HG03575 (cell line): Measurements from ENCODE around the gene IQCN.

ENCODE experiments used
- ATAC-seq: cut with Tn5 transposase; IDR thresholded peaks from one replicate; pipeline ENCODE4 v1.9.1; 2021; ENCODE audit not compliant: unreplicated experiment, insufficient number of reproducible peaks, low FRiP score; ENCODE audit errors: extremely low read depth

IQCN gene

DNA sequence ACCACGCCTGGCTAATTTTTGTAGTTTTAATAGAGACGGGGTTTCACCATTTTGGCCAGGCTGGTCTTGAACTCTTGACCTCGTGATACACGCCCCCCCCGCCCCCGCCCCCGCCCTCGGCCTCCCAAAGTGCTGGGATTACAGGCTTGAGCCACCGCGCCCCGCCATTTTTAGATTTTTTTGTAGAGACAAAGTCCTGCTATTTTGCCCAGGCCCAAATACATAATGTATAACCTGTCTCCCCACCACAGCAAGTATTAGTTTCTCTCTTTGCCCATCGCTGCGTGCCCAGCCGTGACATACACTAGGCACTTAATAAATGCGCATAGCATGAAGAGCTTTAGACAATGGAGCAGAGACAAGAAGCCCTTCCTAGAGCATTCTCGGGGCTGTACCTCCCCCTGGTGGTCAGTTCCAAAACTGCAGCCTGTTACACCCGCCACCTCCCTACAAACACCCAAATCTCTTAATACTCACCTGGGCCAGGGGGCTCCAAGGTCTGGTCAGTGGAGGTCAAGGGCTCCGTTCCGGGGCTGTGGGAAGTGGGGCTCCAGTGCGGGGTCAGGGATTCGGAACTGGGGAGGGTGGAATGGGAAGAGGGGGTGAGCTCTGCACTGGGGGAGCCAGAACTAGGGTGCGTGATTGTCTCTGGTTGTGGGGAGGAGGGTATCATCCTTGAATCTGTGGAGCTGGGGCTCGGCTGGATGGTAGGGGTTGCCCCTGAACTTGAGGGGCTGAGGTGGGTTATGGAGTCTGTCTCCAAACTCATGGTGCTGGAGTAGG is 22.5 kb downstream of the IQCN start:
- ATAC-seq = no peak

- ATAC-seq = no peak
Measured at GRCh38 chr19:18249834-18250233, 24.4 kb downstream of the IQCN start.

DNA sequence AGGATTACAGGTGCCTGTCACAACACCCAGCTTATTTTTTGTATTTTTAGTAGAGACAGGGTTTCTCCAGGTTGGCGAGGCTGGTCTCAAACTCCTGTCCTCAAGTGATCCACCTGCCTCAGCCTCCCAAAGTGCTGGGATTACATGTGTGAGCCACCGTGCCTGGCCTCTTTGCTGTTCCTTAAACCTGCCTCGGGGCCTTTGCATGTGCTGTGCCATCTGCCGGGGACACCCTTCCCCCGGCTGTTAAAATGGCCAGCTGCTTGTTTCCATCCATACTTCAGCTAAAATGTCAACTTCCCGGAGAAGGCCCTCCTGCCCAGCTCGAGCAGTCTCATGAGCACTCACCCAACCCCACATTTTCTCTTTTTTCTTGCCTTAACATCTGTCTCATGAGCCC is 29.0 kb downstream of the IQCN start:
- no peak for ATAC-seq

DNA sequence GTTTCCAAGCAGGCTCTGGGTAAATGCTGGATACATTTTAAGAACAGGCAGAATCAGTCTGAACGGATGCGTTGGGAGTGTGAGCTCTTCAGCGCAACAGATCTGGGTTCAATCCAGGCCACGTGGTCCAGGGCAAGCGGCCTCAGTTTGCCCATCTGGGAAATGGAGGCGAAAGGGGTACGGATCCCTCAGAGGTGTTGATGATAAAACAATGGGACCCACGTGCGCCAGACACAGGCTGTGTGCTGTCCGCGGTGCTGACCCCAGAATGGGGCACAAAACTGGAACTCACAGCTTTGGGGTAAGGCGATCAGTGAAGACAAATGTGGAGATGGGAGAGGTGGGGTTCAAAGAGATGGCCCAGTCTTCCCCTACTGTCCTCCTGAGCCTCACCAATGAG is 34.9 kb downstream of the IQCN start:
- ATAC-seq = no peak

- no peak for ATAC-seq
Measured at GRCh38 chr19:18234194-18234593, 40.1 kb downstream of the IQCN start.

GRCh38 chr19:18233224-18233825 is 40.9 kb downstream of the IQCN start:
- no peak for ATAC-seq

GRCh38 chr19:18232540-18233223 is 41.6 kb downstream of the IQCN start:
- no peak for ATAC-seq

DNA sequence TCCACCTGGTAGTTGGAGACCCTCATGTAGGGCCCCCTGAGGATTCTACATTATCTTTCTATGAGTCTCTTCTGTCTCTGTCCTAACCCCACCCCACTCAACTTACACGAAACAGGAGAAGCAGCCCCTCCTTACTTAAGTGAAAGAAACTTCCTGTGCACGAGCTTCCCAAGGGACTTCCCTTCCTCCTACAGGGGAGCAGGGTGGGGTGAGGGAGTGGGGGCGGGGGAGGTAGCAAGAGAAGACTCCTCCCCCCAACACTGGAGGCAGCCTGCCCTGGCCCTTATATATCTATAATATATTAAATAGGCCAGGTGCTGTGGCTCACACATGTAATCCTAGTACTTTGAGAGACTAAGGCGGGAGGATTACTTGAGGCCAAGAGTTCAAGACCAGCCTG is 42.5 kb downstream of the IQCN start:
- no peak for ATAC-seq

GRCh38 chr19:18230941-18231734 is 43.1 kb downstream of the IQCN start:
- no peak for ATAC-seq

- no peak for ATAC-seq
Measured at GRCh38 chr19:18229915-18230314, 44.3 kb downstream of the IQCN start.

- no peak for ATAC-seq
Measured at GRCh38 chr19:18229474-18229873, 44.8 kb downstream of the IQCN start.

DNA sequence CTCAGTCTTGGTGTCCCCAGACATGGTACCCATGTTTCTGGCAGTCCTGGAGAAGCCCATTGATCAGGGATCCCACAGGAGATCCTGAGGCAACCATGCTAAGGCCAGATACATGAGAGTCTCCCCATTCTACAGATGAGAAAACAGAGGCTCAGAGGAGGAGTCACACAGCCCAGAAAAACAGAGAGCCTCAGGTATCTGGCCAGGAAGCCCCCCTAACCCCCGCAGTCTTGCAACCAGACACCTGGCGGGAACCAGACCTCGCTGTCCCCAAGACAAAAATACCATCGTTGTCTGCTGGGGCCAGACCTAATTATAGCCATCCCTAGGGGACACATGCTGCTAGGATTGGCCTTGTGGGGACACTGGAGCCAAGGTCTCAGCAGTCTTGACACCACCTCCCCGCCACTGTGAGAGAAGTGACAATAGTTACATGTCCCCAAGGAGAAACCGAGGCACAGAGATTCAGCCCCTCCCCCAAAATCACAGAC is 46.4 kb downstream of the IQCN start:
- no peak for ATAC-seq

- ATAC-seq = no peak
Measured at GRCh38 chr19:18226956-18227780, 47.1 kb downstream of the IQCN start.

GRCh38 chr19:18225702-18226468 is 48.4 kb downstream of the IQCN start, which contains the start of gene PDE4C:
PDE4C (minus strand) TSS chr19:18226438; CDS start chr19:18226415, 23 bp downstream.
- no peak for ATAC-seq

GRCh38 chr19:18225355-18225701 is 48.9 kb downstream of the IQCN start:
- ATAC-seq = no peak

- ATAC-seq = no peak
Measured at GRCh38 chr19:18224525-18225354, 49.5 kb downstream of the IQCN start.
